DMS 273 (cell line): ENCODE measurements around the gene ANKS4B.
"Not testable (repeated sequence)": the region's sequence is repeated elsewhere in the genome, so short reads cannot be mapped to it uniquely, and the experiment has no call there.

Source experiments
- DNase-seq: peaks from one replicate; lab custom pipeline; 2025; ENCODE audit not compliant: unreplicated experiment; lab: John Stamatoyannopoulos, UW

ANKS4B gene

DNA sequence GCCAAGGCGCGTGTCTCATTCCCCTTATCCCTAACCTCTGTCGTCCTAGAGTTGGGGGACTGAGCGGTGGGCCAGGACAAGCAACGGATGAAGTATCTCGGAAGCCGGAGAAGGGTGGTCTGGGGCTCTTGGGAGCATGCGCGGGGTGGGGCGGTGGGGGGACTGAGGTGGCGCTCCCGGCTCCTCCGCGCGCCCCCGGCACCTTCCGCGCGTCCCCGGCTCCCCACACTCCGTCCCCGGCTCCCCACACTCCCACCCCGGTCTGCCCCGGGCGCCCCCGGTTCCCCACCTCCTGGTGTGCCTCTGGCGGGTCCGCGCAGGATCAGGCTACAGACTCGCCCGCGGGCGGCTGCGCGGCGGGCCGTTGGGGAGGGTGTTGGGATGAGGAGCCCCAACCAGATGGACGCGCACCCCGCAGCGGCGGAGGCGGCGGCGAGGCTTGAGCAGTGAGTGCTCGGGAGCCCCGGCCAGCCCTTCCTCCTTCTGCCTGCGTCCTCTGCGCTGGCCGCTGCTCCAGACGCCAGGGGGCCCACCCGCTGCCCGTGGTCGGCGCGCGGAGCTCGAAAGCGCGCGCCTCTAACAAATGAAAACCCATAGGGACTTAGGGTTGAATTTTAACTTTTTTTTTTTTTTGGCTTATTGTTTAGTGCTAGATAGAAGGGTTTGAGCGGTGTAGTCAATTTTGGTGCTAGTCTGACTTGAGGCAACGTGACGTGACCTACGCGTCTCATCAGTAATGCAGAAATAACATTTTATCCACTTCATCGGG lies 50.2 kb downstream of the ANKS4B start:
- peak; percentile 89 for DNase-seq

DNA sequence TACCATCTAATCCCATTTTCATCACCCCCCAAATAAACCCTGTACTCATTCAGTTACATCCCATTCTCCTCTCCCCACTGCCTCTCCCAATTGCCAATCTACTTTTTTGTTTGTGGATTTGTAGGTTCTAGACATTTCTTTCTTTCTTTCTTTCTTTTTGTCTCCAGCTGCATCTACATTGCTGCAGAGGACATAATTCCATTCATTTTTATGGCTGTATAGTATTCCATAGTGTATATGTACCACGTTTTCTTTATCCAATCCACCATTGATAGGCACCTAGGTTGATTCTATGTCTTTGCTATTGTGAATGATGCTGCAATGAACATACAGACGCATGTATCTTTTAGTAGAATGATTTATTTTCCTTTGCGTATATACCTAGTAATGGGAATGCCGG lies 50.9 kb downstream of the ANKS4B start:
- no peak for DNase-seq

DNA sequence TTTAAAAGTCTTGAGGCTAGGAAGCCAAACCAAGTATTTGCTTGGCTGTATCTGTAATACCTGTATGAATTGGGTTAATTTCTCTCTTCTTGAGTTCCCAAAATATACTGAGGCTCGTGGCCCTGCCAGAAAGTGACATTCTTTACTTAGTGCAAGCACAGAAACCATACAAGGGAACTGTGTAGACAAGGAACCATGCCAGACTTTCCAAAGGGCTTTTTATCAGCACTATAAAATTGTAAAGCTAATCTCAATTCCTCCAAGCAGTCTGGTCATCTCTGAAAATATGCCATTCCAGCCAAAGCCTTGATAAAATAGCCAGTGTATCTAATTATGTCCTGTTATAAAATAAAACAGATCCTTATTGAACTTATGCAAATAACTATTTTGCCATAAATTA lies 51.8 kb downstream of the ANKS4B start:
- no peak for DNase-seq

DNA sequence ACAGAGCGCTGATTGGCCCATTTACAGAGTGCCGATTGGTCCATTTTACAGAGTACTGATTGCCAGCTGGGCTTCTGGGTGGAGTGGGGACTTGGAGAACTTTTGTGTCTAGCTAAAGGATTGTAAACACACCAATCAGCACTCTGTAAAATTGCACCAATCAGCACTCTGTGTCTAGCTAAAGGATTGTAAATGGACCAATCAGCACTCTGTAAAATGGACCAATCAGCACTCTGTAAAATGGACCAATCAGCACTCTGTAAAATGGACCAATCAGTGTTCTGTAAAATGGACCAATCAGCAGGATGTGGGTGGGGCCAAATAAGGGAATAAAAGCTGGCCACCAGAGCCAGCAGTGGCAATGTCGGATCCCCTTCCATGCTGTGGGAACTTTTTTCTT lies 56.3 kb downstream of the ANKS4B start:
- DNase-seq: not testable (repeated sequence)

DNA sequence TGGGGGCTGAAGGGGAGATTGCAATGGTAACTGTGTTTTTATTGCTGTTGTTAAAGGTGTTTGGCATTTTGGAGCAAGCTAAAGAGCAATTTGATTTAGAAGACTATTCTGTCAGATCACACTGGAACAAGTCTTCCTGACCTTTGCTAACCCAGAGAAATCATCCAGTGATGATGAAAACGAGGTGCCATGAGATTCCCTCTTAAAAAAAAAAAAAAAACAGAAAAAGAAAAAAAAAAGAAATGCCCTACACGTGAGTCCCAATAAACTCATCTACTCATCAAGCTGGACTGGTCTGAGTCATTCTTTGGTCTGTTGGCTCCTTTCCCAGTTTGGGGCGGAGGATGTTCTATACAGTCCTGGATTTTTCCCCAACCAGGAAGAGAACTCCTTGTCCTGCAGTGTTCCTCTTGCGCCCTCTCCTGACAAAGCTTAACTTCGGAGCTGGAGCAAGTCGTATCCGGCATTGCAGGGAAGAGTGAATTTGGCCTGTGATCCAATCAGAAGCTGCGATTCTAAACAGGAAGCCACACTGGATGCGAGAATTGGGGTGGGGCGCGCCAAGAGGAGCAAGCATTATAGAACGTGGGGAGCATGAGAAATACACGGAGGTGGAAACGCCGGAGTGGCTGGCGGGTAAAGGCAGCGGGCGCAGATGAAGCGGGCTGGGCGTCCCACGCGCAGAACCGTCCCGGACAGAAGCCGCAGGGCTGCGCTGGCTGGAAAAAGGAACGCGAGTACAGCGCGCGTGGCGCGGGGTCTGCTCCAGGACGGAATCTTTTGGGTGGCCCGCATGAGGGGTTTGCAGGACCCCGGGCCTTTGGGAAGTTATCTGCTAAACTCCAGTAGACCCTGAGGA lies 67.0 kb downstream of the ANKS4B start:
- peak; percentile 99 for DNase-seq

DNA sequence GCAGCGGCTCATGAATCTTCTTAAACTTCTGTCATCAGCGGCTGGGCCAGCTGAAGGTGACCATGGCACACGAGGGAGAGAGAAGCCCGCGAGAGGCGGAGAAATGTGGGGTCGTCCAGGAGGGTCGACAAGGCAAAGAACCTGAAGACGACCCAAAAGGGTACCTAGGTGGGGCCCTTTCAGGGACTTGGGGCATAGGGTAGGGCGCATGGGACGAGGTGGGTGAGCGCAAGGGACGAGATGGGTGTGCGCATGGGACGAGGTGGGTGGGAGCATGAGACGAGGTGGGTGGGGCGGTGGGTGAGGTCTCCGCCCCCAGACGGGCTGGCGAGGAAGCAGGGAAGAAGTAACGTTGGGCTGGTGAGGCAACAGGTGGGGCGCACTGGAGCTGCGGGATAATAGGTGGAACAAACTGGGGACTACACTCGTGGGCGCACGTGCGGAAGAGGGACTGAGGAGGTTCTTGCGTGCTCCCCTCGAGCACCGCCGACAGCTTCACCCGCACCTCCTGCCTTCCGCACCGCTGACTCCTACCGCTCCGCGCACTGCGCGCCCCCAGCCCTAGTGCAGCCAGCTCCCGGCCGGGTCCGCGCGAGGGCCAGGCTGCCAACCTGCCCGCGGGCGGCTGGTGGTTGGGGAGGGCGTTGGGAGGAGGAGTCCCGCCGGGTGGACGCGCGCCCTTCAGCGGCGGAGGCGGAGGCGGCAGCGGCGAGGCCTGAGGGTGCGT lies 67.8 kb downstream of the ANKS4B start:
- DNase-seq: peak; percentile 95

DNA sequence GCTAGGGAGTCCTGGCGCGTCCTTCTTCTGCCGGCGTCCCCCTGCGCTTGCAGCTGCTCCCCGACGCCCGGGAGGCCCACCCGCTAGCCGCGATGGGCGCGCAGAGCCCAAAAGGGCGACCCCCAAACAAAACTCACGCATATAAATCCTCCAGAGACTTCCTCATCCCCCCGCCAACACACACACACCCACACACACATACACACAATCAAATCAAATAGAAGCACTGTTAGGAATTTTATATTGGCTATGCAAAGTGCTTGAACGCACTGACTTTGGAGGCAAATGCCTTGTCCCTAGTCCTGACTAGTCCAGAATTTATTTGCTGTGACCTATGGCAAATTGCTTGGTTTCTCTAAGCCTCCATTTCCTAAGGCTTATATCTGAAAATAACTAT lies 68.4 kb downstream of the ANKS4B start:
- no peak for DNase-seq

DNA sequence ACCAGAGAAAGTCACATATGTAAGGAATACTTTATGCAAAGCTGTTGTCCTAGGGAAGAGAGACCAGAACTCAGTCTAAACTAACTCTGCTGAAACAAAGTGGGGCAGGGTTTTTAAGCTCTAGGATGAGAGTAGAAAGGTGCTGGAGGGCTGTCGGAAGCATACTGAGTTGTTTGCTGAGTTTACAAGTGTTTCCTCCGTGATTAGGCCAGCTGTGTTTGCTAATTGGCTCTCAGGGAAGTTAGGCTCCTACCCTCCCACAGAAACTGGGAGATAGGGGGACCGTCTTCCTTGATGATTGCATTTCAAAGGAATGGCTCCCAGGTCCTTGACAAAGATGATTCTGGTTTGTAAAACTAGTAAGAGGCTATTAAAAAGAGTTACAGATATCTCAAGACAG lies 69.0 kb downstream of the ANKS4B start:
- DNase-seq: peak; percentile 40

DNA sequence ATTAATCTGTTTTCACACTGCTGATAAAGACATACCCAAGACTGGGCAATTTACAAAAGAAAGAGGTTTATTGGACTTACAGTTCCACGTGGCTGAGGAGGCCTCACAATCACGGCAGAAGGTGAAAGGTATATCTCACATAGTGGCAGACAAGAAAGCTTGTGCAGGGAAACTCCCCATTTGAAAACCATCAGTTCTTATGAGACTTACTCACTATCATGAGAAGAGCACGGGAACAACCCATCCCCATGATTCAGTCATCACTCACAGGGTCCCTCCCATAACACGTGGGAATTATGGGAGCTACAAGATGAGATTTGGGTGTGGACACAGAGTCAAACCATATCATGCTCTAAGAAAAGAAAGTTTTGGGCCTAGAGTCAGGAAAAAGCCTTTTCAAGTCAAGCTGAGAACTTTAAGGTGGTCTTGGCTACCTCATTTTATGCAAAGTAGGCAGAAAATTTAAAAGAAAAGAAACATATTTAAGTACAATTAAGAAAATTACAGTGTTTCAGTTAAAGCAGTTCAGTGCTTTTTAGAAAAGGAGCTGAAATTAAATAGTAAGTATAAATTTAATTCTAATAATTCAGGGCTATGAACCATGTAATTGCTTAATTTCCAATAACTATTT lies 69.5 kb downstream of the ANKS4B start:
- peak; percentile 8 for DNase-seq
